ENCODE results near the gene TENT4B. TPM values are rescaled to one million over a fixed set of nuclear protein-coding genes. Genes with fewer than 3 reads are reported as not detected.

The TENT4B gene
- total RNA-seq, 3 donors from 2014 or later = 13.4 to 16.4 (median 13.6) TPM

DNA sequence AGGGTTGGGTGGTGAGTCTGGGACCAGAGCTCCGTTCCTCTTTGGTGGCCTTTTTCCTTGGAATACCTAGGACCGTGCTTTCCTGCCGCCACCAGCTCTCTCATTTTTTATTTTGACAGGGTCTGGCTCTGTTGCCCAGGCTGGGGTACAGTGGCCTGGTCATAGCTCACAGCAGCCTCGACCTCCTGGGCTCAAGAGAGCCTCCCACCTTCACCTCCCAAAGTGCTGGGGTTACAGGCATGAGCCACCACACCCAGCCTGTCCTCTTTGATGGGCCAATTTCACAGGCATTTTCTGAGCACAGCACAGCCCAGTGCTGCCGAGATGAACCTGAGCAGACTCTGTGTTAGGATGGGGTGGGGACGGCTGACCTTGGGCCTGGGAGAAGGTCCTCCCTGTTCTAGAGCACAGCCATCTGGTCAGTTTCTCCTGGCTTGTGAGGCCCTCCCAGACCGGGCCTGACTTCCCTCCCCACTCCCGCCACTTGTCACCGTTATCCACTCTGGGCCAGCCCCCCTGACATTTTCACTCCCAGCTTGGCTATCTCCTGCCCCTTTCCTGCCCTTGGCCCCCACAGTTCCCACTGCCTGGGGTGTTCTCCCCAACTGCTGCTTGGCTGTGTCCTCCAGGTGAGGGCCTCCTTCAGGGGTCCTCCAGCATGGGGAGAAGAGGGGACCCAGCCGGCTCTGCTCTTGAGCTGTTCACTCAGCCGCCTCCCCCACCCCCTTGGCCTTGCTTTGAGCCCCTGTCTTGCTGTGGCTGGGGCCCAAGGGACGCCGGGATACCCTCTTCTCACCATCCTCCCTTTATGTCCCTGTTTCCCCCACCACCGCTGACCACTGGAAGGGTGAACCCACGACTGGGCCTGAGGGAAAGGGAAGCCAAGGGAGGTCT is 118.3 kb downstream of the TENT4B start:
- H3K9me3 ChIP-seq = no peaks in the 10 kb centered on the region
- H3K27me3 ChIP-seq = no peaks in the 10 kb centered on the region
- intact Hi-C loops (cut with DNase I; ENCODE audit: low total_unique reads) = no loop called here
- no peak overlapping the region for H3K4me3 ChIP-seq
- no peaks in the 10 kb centered on the region for H3K36me3 ChIP-seq
- no peaks in the 10 kb centered on the region for H3K4me1 ChIP-seq
- TF ChIP-seq, protein P1, sequence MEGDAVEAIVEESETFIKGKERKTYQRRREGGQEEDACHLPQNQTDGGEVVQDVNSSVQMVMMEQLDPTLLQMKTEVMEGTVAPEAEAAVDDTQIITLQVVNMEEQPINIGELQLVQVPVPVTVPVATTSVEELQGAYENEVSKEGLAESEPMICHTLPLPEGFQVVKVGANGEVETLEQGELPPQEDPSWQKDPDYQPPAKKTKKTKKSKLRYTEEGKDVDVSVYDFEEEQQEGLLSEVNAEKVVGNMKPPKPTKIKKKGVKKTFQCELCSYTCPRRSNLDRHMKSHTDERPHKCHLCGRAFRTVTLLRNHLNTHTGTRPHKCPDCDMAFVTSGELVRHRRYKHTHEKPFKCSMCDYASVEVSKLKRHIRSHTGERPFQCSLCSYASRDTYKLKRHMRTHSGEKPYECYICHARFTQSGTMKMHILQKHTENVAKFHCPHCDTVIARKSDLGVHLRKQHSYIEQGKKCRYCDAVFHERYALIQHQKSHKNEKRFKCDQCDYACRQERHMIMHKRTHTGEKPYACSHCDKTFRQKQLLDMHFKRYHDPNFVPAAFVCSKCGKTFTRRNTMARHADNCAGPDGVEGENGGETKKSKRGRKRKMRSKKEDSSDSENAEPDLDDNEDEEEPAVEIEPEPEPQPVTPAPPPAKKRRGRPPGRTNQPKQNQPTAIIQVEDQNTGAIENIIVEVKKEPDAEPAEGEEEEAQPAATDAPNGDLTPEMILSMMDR (IDR thresholded peaks at IDR 0.05) = no peak
- TF ChIP-seq POLR2AphosphoS5 (IDR thresholded peaks at IDR 0.05) (no peak), POLR2A (IDR thresholded peaks at IDR 0.05) (no peak)
- no peak for DNase-seq (ENCODE audit: low spot score in 2 of 2)
- no peak overlapping the region for H3K27ac ChIP-seq

DNA sequence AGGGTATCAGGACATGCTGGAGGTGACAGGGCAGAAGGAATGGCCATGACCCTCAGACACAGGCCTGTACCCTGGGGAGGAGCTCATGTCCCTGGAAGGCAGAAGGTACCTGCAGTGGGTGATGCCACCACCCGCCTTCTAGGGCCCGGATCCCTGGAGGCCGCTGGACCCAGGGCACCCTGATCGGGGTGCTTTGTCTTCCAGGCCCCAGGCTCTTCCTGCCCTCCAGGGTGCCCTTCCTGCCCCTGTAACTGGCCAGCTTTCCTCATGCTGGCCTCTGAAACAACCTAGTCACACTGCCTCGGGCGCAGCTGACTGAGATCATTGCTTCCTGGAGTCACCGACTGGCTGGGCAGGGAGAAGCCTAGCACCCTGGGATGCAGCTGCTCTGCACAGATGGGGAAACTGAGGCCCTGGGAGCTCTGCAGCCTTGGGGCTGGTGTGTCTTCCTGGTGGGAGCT is 119.0 kb downstream of the TENT4B start:
- no peak for TF ChIP-seq POLR2AphosphoS5 (IDR thresholded peaks at IDR 0.05)
- no peak for TF ChIP-seq POLR2A (IDR thresholded peaks at IDR 0.05)
- TF ChIP-seq, protein P1 (IDR thresholded peaks at IDR 0.05) = no peak
- H3K27me3 ChIP-seq = no peaks in the 10 kb centered on the region
- H3K4me1 ChIP-seq = no peaks in the 10 kb centered on the region
- no peak overlapping the region for H3K27ac ChIP-seq
- no peak for DNase-seq (ENCODE audit: low spot score in 2 of 2)
- no peak overlapping the region for H3K4me3 ChIP-seq
- intact Hi-C loops (cut with DNase I; ENCODE audit: low total_unique reads) = no loop called here
- H3K9me3 ChIP-seq = no peaks in the 10 kb centered on the region
- H3K36me3 ChIP-seq = no peaks in the 10 kb centered on the region

DNA sequence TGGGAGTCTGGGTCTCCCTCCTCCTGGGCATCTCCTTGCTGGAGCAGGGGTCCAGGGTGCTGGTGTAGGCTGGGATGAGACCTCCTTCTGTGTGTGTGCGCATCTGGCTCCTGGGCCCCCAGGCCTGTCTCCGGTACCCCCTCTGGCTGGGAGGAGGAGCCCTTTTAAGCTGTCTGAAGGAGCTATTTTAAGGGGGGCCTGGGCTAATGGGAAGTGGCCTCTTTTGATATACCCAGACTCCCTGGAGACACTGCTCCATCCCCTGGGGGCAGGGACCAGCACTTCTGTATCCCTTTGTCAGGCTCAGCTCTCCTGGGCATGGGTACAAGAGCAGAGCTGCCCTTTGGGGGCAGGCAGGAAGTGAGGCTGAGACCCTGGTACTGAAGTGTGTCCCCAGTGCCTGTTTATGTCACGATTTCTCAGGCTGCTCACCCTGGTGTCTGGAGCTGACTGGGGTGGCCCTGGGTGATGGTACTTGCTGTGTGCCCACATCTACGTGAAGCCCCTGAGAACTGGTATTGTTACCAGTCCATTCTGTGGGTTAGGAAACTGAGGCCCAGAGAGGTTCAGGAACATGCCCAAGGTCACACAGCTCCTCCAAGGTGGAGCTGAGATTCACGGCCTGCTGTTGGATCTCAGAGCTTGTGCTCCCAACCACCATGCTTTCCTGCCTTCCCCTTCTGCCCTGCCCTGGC is 119.7 kb downstream of the TENT4B start:
- no peak for DNase-seq (ENCODE audit: low spot score in 2 of 2)
- Histone ChIP-seq H3K9me3 (no peaks in the 10 kb centered on the region), H3K4me3 (no peak overlapping the region), H3K36me3 (no peaks in the 10 kb centered on the region), H3K27me3 (no peaks in the 10 kb centered on the region), H3K27ac (no peak overlapping the region), H3K4me1 (no peaks in the 10 kb centered on the region)
- intact Hi-C loops (cut with DNase I; ENCODE audit: low total_unique reads) = no loop called here
- no peak for TF ChIP-seq POLR2A (IDR thresholded peaks at IDR 0.05)
- no peak for TF ChIP-seq POLR2AphosphoS5 (IDR thresholded peaks at IDR 0.05)
- TF ChIP-seq, protein P1 (IDR thresholded peaks at IDR 0.05) = no peak

DNA sequence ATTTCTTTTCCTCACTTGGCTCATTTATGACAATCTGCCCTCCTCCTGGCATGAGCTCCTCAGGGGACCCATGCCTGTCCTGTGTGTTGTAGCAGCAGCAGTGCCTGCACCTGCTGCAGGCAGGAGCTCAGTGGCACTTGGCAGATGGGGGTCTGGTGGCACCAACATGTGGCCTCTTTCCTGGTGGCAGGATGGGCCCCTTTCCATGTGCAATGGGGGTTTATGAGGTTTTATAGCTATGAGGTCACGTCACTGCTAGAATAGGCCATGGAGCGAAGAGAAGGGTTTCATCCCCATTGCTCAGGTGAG is 120.2 kb downstream of the TENT4B start:
- Histone ChIP-seq H3K4me3 (no peak overlapping the region), H3K4me1 (no peaks in the 10 kb centered on the region), H3K27me3 (no peaks in the 10 kb centered on the region), H3K27ac (no peak overlapping the region), H3K36me3 (no peaks in the 10 kb centered on the region), H3K9me3 (no peaks in the 10 kb centered on the region)
- intact Hi-C loops (cut with DNase I; ENCODE audit: low total_unique reads) = no loop called here
- DNase-seq (ENCODE audit: low spot score in 2 of 2) = no peak
- no peak for TF ChIP-seq POLR2AphosphoS5 (IDR thresholded peaks at IDR 0.05)
- TF ChIP-seq POLR2A (IDR thresholded peaks at IDR 0.05) = no peak
- TF ChIP-seq, protein P1 (IDR thresholded peaks at IDR 0.05) = no peak

DNA sequence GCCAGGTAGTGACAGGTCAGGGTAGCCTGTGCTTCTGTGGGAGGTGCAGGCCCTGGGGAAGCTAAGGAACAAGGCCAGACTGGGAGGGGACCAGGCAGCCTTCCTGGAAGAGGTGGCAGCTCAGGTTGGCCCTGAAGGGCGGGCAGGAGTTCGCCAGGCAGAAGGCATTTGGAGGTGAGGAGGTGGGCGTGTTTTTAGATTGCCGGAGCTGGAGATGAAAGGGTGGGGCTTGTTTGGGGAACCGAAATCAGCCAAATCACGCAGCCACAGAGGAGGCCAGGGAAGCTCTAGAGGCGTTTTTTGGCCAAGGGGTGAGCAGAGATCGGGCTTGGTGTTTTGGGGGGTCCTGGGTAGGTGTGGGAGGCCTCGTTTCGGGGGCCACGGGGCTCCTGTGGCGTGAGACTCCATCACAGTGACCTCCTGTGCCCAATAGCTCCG is 120.8 kb downstream of the TENT4B start:
- no peaks in the 10 kb centered on the region for H3K9me3 ChIP-seq
- intact Hi-C loops (cut with DNase I; ENCODE audit: low total_unique reads) = no loop called here
- peak overlapping the region; percentile 23 to 37 (median 35) for H3K4me3 ChIP-seq
- H3K4me1 ChIP-seq = no peaks in the 10 kb centered on the region
- no peak for DNase-seq (ENCODE audit: low spot score in 2 of 2)
- no peaks in the 10 kb centered on the region for H3K27me3 ChIP-seq
- no peaks in the 10 kb centered on the region for H3K36me3 ChIP-seq
- TF ChIP-seq POLR2A (IDR thresholded peaks at IDR 0.05) (no peak), POLR2AphosphoS5 (IDR thresholded peaks at IDR 0.05) (no peak)
- TF ChIP-seq, protein P1 (IDR thresholded peaks at IDR 0.05) = no peak
- H3K27ac ChIP-seq = peak overlapping the region in 1 of 2 donors; percentile 55

Measured in breast epithelium (tissue), 4 donors.